Measurements from ENCODE around the gene PRDM12.
"Not testable (repeated sequence)": the region's sequence is repeated elsewhere in the genome, so short reads cannot be mapped to it uniquely, and the experiment has no call there.

Gene PRDM12

DNA sequence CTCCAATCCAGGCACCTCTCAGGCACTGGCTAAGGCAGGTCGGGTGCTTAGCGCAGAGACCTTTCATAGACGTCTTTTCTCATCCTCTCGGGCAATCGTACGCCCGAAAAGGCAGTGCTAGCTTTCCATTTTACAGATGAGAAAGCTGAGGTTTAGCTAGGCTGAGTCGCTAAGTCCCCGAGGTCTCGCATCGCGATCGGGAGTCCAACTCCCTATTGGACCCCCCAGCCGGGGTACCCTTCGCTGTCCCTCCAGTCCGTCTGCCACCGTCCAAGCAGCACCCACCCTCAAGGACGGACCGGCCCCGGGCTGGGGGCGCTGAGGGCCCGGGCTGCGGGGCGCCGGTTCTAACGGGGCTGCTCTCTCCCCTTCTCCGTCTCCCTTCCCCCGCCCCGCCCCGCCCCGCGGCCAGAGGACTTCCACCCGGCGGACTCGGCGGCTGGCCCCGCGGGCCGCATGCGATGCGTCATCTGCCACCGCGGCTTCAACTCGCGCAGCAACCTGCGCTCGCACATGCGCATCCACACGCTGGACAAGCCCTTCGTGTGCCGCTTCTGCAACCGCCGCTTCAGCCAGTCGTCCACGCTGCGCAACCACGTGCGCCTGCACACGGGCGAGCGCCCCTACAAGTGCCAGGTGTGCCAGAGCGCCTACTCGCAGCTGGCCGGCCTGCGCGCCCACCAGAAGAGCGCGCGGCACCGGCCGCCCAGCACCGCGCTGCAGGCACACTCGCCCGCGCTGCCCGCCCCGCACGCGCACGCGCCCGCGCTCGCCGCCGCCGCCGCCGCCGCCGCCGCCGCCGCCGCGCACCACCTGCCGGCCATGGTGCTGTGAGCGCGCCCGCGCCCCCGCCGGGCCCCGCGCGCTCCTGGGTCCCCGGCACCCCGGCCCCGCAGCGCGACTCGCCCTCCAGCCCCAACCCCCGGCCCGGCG is 16.7 kb downstream of the PRDM12 start:
- H3K4me3 ChIP-seq (ENCODE audit: low read depth, low read length) = peak overlapping the region; percentile 61
- no peak for DNase-seq (ENCODE audit: low read depth)
- TF ChIP-seq, protein P1, sequence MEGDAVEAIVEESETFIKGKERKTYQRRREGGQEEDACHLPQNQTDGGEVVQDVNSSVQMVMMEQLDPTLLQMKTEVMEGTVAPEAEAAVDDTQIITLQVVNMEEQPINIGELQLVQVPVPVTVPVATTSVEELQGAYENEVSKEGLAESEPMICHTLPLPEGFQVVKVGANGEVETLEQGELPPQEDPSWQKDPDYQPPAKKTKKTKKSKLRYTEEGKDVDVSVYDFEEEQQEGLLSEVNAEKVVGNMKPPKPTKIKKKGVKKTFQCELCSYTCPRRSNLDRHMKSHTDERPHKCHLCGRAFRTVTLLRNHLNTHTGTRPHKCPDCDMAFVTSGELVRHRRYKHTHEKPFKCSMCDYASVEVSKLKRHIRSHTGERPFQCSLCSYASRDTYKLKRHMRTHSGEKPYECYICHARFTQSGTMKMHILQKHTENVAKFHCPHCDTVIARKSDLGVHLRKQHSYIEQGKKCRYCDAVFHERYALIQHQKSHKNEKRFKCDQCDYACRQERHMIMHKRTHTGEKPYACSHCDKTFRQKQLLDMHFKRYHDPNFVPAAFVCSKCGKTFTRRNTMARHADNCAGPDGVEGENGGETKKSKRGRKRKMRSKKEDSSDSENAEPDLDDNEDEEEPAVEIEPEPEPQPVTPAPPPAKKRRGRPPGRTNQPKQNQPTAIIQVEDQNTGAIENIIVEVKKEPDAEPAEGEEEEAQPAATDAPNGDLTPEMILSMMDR (IDR thresholded peaks at IDR 0.05; ENCODE audit: low read depth, low read length, missing control alignments) = no peak

DNA sequence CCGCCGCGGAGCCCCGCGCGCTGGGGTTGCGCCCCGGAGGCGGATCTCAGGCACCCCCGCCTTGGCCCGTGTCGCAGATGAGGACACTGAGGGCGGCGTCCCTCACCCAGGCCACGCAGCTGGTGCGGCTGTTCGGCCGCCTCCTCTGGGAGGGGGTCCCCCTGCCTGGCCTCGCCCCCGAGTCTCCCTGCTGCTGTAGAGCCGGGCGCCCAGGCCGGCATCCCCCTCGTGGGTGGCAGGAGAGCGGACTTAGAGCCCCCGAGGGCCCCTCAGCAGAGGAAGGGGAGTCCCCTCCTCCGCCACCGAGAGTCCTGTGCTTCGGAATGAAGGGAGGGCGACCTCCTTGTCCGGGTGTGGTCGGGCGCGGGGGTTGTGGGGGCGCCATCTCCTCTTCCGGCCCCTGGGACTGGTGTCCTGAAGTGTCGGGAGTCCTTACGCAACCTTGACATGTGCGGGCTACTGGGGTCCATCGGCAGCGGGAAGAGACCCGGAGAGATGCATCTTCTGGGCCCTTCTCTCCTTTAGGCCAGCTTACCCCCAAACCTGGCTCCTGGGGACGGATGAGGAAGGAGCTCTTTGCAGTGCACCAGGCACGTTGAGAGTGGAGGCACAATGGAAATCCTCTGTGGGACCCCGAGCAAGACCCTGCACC is 17.5 kb downstream of the PRDM12 start:
- TF ChIP-seq, protein P1 (IDR thresholded peaks at IDR 0.05; ENCODE audit: low read depth, low read length, missing control alignments) = no peak
- peak overlapping the region; percentile 61 for H3K4me3 ChIP-seq (ENCODE audit: low read depth, low read length)
- DNase-seq (ENCODE audit: low read depth) = no peak

DNA sequence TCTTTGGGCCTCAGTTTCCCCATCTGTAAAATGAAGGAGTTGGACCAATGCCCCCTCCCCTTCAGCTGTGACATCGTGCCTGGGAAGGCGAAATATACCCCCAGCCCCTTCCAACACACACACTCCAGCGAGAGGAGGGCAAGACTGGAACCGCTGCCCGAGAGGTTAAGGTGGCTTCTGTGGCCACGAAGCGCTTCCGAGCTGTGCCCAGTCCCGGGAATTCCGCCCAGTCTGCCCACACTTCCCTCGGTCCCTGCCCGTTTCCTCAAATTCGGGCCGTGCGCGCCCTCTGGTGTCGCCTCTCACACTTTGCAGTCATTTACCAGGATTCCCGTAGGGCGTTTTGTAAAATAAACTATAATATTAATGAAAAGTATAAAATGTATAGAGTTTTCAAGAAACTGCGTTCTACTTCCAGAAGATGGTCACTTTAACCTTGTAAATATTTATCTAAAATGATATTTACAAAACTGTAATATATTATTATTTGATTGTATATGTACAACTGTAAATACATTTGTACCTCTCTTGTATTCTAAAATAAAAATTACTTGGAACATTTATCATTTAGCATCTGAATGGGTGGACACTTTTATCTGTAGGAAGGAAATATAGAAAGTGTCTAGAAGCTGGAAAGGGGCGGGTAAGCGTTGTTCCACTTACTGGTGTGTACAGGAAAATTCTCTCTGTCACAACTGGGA is 18.2 kb downstream of the PRDM12 start:
- TF ChIP-seq, protein P1 (IDR thresholded peaks at IDR 0.05; ENCODE audit: low read depth, low read length, missing control alignments) = peak; percentile 64
- H3K4me3 ChIP-seq (ENCODE audit: low read depth, low read length) = peak overlapping the region; percentile 61
- DNase-seq (ENCODE audit: low read depth) = no peak

DNA sequence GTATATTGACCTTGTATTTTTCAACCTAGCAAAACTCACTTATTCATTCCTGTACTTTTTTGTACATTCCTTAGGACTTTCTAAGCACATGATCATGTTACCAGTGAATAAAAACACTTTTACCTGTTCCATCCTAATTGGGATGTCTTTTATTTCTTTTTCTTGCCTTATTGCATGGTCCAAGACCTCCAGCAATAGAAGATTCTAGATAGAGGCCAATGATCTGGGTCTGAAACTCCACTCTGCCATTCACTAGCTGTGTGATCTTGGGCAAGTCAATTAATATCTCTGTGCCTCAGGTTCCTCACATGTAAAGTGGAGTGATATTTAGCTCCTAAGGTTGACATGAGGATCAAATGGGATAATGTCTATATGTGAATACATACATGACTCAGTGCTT is 20.7 kb downstream of the PRDM12 start:
- no peak overlapping the region for H3K4me3 ChIP-seq (ENCODE audit: low read depth, low read length)
- DNase-seq (ENCODE audit: low read depth) = no peak
- TF ChIP-seq, protein P1 (IDR thresholded peaks at IDR 0.05; ENCODE audit: low read depth, low read length, missing control alignments) = no peak

DNA sequence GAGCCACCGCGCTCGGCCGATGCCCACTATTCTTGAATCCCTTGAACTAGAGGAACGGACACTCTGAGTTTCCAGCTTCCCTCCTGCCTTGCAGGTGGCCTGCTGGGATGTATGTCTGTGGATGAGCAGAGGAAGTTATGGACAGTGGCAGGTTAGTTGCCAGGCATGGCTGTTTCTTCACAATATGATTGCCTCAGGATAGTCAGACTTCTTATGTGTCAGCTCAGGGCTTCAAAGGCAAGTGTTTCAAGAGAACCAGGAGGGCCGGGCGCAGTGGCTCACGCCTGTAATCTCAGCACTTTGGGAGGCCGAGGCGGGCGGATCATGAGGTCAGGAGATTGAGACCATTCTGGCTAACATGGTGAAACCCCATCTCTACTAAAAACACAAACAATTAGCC is 21.6 kb downstream of the PRDM12 start:
- not testable (repeated sequence) for DNase-seq (ENCODE audit: low read depth); H3K4me3 ChIP-seq (ENCODE audit: low read depth, low read length)

DNA sequence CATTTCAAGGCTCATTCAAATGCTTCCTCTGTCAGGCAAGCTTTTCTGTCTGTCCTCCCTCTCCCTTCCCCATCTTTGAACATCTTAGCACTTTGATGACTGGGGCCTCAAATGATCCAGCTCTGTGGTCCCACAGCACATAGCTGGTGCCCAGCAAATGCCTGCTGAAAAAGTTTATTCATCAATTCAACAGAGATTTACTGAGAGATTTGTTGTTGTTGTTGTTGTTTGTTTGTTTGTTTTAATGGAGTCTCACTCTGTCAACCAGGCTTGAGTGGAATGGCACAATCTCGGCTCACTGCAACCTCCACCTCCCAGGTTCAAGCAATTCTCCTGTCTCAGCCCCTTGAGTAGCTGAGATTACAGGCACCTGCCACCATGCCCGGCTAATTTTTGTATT is 23.2 kb downstream of the PRDM12 start:
- TF ChIP-seq, protein P1 (IDR thresholded peaks at IDR 0.05; ENCODE audit: low read depth, low read length, missing control alignments) = no peak

DNA sequence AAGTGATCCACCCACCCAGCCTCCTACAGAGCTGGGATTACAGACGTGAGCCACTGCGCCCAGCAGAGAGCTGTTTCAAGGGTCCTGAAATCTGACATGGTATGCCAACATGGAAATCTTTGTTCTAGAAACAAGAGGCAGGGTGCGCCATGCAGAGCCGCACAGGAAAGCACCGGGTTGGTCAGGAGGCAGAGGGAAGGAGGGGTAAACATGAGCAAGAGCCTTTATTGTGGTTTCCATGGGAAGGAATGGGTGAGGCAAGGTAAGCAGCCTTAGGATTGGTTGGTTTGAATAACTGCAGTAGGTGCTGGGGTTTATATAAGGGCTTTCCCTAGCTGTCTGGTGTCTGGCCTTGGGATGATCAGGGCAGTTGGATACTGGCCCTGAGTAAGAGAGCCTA is 23.7 kb downstream of the PRDM12 start:
- TF ChIP-seq, protein P1 (IDR thresholded peaks at IDR 0.05; ENCODE audit: low read depth, low read length, missing control alignments) = no peak
- DNase-seq (ENCODE audit: low read depth) = no peak
- H3K4me3 ChIP-seq (ENCODE audit: low read depth, low read length) = no peak overlapping the region

More for the DNA sequence above, 23.2 kb downstream of the PRDM12 start:
- no peak for DNase-seq (ENCODE audit: low read depth)
- H3K4me3 ChIP-seq (ENCODE audit: low read depth, low read length) = no peak overlapping the region
